Measurements from ENCODE around the gene B9D1.

The B9D1 gene

DNA sequence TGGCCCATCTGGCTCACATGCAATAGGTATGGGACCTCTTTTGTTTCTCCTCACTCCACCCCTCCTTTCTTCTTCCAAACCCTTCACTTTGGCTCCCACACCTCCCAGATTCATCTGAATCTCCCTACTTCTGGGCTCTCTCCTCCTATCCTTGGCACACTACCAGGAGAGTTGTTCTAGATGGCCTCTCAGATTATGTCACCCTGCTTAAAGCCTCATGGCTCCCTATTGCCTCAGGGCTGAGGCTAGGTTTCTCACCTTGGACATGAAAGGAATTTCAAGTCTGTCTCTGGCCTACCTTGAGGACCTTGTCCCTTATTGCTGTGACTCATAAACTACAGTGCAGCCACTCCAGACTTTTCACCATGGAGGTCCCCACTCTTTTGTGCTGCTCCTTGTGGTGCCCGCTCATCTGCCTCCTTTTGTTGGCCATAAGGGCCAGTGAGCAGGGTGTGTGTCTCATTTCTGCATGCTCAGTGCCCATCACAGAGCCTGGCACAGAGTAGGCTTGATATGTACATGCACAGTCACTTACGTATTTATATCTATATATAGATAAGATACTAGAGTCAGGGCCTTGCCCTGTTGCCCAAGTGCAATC, 25.5 kb upstream of the B9D1 start:
- no peak for DNase-seq

DNA sequence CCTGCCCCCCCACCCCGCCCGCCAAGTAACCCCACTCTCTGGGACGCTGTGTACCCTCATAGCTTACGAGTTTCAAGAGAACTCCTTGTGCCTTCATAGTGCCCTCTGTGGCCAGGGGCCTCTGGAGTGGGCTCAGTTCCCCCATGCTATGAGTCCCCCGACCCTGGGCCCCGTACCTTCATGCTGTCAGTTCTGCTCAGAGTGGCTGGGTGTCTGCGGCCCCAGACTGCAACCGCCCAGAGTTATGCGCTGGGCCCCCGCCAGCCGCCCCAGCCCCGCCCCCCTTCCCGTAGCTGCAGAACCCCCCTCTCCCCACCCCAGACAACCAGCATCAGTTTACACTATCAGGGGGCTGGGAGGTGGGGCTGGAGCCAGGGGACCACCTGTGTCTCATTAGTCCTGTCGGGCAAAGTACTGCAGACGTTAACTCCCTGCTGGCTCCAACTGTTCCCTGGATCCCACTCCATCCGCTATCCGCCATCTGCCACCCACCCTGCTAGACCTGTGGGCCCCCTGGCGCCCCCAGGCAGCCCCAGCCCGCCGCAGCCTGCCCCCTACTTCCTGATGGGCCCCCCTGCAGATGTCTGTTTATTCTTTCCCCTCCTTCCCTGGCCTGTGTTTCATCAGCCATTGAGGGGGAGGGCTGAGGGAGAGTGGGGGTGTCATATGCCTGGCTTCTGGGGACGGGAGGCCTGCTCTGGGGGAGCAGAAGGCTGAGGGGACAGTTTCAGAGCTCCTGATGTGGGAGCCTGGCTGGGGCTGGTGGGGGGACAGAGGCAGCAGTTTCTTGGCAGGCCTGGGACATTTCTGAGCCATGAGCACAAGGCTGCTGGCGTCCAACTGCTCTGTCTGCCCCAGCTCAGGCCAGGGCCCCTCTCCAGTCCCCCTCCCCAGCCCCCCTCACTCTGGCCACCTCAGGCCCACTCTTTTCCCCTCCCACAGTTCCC, 24.7 kb upstream of the B9D1 start, which contains the start of gene MFAP4:
Gene MFAP4, minus strand, starts transcription at position 217 of the 947 bp plus-strand sequence. Its CDS starts 35 bp downstream, at position 182.
- no peak for DNase-seq

DNA sequence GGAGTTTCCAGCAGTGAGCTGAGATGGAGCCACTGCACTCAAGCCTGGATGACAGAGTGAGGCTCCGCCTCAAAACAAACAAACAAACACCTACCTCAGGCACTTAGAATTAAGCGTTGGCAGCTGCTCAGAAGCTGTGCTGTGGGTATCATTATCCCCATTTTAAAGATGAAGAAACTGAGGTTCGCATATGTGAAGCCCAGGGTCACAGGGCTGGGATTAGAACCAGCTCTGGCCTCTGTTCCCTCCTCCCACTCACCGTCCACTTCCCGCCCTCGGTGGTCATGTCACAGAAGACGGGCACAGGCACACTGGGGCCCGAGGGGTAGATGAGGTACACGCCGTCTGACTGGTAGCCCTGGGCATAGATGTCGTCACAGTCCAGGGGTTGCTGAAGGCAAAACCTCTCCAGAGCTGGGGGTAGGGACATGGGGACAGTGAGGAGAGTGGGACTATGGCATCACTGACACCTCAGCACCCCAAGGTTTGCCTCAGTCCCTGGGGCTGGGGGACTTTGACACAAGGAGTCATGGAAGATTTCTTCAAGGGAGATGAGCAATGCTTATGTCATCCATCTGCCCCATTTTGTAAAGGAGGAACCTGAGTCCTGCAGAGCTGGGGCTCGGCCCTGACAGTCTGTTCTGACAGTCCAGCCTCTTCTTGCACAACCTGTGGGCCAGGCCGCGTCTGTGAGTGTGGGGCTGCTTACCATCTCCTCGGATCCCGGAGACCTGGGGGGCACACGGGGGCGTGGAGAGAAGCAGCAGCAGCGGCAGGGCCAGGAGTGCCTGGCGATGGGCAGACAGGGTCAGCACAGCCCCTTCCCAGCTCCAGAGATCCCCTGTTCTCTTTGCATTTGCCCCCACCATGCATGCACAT, 23.8 kb upstream of the B9D1 start:
- DNase-seq, result peak; percentile 97

DNA sequence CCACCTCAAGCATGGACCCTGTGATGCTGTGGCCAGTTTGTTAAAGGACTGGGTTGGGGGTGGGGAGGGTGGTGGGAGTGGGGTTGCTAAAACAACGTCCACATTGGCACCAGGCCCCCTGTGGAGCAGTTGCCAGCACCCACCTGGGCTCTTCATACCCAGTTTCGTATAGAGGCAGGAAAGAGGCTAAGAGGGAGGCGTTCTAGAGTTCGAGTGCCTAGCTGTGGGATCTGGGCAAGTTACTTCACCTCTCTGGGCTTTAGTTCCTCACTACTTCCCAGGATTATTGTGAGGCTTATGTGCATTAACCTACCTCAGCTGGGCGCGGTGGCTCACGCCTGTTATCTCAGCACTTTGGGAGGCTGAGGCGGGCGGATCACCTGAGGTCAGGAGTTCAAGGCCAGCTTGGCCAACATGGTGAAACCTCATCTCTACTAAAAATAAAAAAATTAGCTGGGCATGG, 23.0 kb upstream of the B9D1 start:
- no peak for DNase-seq

DNA sequence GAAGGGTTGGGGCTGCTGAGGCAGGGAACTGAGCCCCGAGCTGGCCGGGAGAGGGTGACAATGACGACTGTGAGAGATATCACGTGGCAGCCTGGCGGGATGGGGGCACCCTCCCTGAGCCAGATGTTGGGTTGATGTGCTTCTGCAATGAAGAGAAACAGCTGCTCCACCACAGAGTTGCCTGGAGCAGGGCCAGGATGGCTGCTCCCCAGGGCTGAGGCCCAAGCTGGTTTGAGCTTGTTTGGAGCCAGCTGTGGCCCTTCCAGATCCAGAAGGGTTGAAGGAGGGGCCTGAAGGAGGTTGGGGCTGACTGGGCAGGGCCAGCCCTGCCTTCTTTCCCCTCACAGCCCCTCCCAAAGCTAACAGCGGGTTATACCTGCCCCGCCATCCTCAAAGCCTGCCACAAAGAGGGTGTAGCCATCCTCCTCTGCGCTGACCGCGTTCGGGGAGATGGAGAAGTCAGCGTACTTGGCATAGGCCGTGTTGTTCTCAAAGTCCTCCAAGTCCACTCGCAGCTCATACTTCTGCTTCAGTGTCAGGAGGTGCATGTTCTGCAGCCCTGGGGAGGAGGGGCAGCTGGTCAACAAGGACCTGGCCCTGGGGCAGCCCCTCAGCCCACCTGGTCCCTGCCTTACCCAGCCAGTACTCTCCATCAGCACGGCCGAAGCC, 22.3 kb upstream of the B9D1 start:
- DNase-seq, result no peak

DNA sequence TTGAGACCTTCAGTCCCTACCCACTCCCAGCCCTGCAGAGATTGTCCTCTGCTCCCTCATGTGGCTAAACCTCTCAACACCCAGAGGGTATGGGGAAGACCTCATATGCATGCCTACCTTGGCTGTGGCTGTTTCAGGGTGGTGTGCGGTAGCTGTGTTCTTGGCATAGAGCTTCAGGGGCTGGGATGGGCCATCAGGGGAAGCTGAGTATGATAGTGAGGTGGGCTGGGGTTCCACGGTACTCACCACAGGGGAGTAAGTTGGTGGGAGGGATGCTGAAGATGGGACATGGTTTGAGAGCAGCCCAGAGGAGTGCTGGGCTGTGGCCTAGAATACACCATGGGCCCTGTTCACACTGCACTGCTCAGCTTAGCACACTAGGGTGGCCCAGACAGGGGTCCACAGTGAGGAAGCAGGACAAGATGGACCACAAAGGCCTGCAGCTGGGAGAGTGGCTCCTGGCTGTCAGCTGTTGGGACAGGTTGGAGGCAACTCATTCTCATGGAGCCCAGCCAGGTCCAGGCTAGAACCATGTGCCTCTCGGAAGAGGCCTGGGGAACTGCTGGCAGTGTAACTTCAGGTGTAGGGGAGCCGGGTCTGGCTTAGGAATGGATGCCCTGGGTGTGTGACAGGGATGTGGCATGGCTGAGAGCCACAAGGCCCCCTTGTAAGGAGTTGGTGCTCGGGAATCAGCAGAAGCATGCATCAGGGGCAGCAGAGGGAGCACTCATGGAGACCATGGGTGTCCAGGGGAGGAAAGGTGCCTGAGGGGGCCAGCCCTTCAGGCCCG, 21.4 kb upstream of the B9D1 start:
- no peak for DNase-seq

GRCh38 chr17:19382531-19383444, 20.3 kb upstream of the B9D1 start:
- no peak for DNase-seq

DNA sequence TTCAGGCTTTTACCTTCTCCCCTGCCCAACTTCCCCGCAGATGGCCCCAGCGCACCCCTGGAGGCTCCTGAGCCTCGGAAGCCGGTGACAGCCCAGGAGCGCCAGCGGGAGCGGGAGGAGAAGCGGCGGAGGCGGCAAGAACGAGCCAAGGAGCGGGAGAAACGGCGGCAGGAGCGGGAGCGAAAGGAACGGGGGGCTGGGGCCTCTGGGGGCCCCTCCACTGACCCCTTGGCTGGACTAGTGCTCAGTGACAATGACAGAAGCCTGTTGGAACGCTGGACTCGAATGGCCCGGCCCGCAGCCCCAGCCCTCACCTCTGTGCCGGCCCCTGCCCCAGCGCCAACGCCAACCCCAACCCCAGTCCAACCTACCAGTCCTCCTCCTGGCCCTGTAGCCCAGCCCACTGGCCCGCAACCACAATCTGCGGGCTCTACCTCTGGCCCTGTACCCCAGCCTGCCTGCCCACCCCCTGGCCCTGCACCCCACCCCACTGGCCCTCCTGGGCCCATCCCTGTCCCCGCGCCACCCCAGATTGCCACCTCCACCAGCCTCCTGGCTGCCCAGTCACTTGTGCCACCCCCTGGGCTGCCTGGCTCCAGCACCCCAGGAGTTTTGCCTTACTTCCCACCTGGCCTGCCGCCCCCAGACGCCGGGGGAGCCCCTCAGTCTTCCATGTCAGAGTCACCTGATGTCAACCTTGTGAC, 19.4 kb upstream of the B9D1 start:
- DNase-seq, result no peak

DNA sequence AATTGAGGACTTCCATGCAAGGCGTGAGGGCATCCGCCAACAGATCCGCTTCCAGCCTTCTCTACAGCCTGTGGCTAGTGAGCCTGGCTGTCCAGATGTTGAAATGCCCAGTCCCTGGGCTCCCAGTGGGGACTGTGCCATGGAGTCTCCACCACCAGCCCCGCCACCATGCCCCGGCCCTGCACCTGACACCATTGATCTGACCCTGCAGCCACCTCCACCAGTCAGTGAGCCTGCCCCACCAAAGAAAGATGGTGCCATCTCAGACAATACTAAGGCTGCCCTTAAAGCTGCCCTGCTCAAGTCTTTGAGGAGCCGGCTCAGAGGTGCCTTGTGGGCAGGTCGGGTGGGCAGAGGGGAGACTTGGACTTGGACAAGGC, 18.8 kb upstream of the B9D1 start:
- no peak for DNase-seq

DNA sequence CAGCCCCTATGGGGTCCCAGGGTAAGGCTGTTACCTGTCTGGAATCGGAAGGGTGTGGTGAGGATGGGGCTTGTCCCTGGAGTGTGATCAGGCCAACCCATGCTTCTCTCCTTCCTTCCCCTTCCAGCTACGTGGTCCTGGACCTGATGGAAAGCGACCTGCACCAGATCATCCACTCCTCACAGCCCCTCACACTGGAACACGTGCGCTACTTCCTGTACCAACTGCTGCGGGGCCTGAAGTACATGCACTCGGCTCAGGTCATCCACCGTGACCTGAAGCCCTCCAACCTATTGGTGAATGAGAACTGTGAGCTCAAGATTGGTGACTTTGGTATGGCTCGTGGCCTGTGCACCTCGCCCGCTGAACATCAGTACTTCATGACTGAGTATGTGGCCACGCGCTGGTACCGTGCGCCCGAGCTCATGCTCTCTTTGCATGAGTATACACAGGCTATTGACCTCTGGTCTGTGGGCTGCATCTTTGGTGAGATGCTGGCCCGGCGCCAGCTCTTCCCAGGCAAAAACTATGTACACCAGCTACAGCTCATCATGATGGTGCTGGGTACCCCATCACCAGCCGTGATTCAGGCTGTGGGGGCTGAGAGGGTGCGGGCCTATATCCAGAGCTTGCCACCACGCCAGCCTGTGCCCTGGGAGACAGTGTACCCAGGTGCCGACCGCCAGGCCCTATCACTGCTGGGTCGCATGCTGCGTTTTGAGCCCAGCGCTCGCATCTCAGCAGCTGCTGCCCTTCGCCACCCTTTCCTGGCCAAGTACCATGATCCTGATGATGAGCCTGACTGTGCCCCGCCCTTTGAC, 18.2 kb upstream of the B9D1 start:
- no peak for DNase-seq

- no peak for DNase-seq
These were observed 17.0 kb upstream of the B9D1 start for GRCh38 chr17:19379361-19380065.

DNA sequence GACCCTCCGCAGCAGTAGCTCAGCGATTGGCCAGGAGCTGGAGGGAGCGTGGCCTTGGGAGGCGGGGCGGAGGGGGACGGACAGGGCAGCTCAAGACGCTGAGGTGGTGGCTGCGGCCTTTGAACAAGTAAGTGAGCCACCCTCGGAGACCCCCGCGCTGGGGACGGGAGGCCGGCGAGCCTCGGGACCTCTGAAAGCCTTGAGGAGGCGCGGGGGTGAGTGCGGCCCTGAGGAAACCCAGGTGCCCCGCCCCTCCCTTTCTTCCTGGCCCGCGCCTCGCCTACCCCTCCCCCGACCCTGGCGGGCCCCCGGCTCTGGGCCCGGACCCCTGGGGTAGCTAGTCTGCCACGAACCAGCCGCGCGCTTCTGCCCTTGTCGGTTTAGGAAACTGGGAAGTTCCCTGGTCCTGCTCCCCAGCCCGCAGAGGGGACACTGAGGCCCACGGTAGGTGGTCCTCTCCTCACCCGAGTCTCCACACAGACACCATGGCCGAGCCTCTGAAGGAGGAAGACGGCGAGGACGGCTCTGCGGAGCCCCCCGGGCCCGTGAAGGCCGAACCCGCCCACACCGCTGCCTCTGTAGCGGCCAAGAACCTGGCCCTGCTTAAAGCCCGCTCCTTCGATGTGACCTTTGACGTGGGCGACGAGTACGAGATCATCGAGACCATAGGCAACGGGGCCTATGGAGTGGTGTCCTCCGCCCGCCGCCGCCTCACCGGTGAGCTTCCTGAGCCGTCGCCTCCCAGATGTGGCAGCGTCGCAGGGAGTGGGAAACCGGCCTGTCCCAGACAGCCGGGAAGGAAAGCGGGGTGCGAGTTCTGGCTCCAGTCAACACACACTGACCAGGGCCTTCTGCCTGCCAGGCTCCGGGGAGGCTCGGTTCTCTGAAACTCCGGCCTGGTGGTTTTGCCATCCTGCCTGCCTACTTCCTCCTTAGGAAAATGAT, 16.2 kb upstream of the B9D1 start, which contains the start of gene MAPK7:
Gene MAPK7, plus strand, starts transcription at position 83 of the 945 bp plus-strand sequence. Its CDS starts 403 bp downstream, at position 486.
- DNase-seq, result peak; percentile 43

DNA sequence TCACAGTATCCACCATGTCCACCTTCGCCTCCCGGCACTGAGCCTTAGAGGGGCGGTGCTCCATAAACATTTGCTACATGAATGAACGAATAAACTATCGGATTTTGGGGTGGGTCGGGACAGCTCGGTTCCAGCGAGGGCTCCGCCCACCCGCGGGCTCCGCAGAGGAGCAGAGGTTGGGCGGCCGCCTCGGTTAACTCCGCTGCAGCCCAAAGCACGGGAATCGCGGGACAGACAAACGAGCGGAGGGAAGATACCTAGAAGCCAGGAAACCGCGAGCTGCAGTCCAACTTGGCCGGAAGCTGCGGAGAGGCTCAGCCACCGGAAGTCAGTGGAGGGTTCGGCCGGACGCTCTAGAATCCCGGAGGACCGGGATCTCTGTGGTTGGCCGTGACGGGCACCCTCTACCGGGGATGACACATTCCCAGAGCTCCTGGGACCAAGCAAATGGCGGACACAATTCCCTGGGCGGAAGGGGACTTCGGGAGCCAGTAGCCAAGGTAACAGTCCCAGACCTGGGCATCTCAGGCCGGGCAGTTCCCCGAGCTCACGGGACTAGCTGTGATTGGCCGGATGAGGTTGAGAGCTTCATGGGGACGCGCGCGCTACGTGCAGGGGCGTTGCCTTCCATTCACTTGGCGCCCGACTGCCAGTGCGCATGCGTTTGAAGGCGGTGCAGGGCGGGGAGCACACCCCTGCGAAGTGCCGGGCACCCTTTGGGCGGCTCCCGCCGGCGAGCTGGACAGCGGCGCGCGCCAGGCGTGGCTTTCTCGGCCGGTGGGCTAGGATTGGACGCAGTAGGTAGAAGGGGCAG, 15.3 kb upstream of the B9D1 start:
- peak; percentile 99 for DNase-seq

- no peak for DNase-seq
These were observed 14.3 kb upstream of the B9D1 start for GRCh38 chr17:19376811-19377210.

DNA sequence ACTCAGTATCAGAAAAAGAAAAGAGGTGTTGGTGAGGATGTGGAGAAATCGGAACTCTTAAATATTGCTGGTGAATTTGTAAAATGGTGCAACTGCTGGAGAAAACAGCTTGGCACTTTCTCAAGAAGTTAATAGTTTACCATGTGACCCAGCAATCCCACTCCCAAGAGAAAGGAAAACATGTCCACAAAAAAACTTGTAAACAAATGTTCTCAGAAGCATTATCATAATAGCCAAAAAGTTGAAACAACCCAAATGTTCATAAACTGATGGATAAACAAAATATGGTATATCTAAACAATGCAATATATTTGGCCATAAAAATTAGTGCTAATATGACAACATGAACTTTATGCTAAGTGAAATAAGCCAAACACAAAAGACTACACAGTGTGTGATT, 13.2 kb upstream of the B9D1 start:
- no peak for DNase-seq

DNA sequence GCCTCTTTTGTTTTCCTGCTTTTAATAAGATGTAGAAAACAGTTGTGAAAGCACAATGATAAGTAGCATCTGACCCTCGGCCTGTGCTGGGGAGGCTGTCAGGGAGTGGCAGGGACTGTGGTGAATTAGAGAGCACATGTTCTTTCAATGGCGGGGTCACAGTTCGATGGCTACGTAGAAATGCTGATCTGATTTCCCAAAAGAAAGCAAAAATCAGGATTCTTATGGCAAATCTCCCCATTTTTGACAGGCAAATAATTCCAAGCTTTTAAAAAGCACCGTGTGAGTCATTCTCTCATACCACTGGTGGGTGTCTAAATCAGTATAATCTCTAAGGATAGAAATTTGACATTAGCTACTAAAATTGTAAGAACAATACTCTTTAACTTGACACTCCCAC, 11.6 kb upstream of the B9D1 start:
- DNase-seq, result no peak
